SK-N-MC (cell line): ENCODE data around the gene RTL10.

Source experiments
- EZH2 ChIP-seq: fragments of 200-600 bp; sonication (generic); IDR thresholded peaks from one replicate; pipeline ENCODE4 v1.6.1; 2017; ENCODE audit warnings: antibody characterized with exemption
- FOXP2 ChIP-seq: optimal IDR thresholded peaks from 2 replicates; pipeline ENCODE3; 2011; ENCODE audit warnings: mild to moderate bottlenecking, moderate library complexity; ENCODE audit not compliant: insufficient read depth; ENCODE audit errors: extremely low read length, control extremely low read depth
- POLR2AphosphoS5 ChIP-seq: IDR thresholded peaks from 2 replicates; pipeline ENCODE4 v1.6.1; 2012; ENCODE audit warnings: mild to moderate bottlenecking, low read depth, low read length, borderline replicate concordance

- TF ChIP-seq POLR2AphosphoS5 = no peak
- TF ChIP-seq EZH2 = no peak
- no peak for TF ChIP-seq FOXP2
Measured at GRCh38 chr22:19853058-19853878, 1.4 kb downstream of the RTL10 start.
